Liver (tissue), 3 donors: ENCODE results near the gene VOPP1.
"Not testable (repeated sequence)": the region's sequence is repeated elsewhere in the genome, so short reads cannot be mapped to it uniquely, and the experiment has no call there.

Source experiments
- EGR1 ChIP-seq, 2 donors: IDR thresholded peaks; 2 replicates each; pipeline ENCODE4 v1.6.1; 2016 to 2018; ENCODE audit warnings: antibody characterized with exemption in 2 of 2, low read depth in 2 of 2
- FOXA1 ChIP-seq: IDR thresholded peaks from 2 replicates; pipeline ENCODE4 v1.6.1; 2016; ENCODE audit warnings: antibody characterized with exemption
- GABPA ChIP-seq, 2 donors: IDR thresholded peaks in 1 of 2; conservative IDR thresholded peaks in 1 of 2; 2 replicates each; pipeline ENCODE4 v1.6.1; 2016; ENCODE audit warnings: antibody characterized with exemption in 2 of 2, mild to moderate bottlenecking in 1 of 2, moderate library complexity in 1 of 2
- JUND ChIP-seq, 2 donors: IDR thresholded peaks; 2 replicates each; pipeline ENCODE4 v1.6.1; 2016; ENCODE audit warnings: antibody characterized with exemption in 2 of 2
- RAD21 ChIP-seq, 2 donors: IDR thresholded peaks; 2 replicates each; pipeline ENCODE4 v1.6.1; 2016; ENCODE audit warnings: antibody characterized with exemption in 2 of 2, mild to moderate bottlenecking in 2 of 2
- SP1 ChIP-seq: IDR thresholded peaks from 2 replicates; pipeline ENCODE4 v1.6.1; 2018; ENCODE audit warnings: antibody characterized with exemption, mild to moderate bottlenecking
- TAF1 ChIP-seq: conservative IDR thresholded peaks from 2 replicates; pipeline ENCODE4 v1.6.1; 2016; ENCODE audit warnings: antibody characterized with exemption, mild to moderate bottlenecking
- YY1 ChIP-seq: IDR thresholded peaks from 2 replicates; pipeline ENCODE4 v1.6.1; 2016; ENCODE audit warnings: antibody characterized with exemption, mild to moderate bottlenecking
- TF ChIP-seq, protein P1 (sequence below): fragments of 150-350 bp; IDR thresholded peaks from 2 replicates; pipeline ENCODE4 v1.5.1; 2017; ENCODE audit warnings: improper control_type of control experiment, low read depth, low read length; ENCODE audit not compliant: missing input control
- TF ChIP-seq, protein P2 (sequence below): IDR thresholded peaks from 2 replicates; pipeline ENCODE4 v1.6.1; 2016; ENCODE audit warnings: antibody characterized with exemption, mild to moderate bottlenecking
- TF ChIP-seq, protein P3 (sequence below): IDR thresholded peaks from 2 replicates; pipeline ENCODE4 v1.6.1; 2016; ENCODE audit warnings: antibody characterized with exemption
- TF ChIP-seq, protein P4 (sequence below): IDR thresholded peaks from 2 replicates; pipeline ENCODE4 v1.6.1; 2016; ENCODE audit warnings: antibody characterized with exemption
- donor health status: healthy.
- donor health status: healthy.

DNA sequence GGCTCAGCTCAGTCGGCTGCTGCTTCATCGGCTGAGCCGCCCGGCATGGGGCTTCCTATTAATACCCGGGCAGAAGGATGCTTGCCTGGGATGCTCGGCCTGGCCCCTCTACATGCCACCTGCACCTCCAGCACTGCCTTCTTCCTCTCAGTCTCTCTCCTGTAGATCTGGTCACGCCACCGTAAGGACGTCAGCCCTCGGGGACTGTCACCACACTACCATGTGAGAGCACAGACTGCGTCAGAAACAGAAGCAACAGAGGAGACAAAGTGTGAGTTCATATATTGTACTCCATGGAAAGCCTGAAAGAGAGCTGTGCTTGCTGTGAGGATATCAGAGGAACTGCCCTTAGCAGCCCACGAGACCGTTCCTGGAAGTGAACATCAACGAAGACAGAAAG is 99.9 kb downstream of the VOPP1 start:
- TF ChIP-seq RAD21 (IDR thresholded peaks at IDR 0.05); YY1; EGR1 (IDR thresholded peaks at IDR 0.05; ENCODE audit: low read depth in 2 of 2); GABPA (IDR thresholded peaks at IDR 0.05 in 1 of 2, conservative IDR thresholded peaks at IDR 0.05 in 1 of 2); TAF1; JUND (IDR thresholded peaks at IDR 0.05); SP1; FOXA1: not testable (repeated sequence)
- TF ChIP-seq, protein P1, sequence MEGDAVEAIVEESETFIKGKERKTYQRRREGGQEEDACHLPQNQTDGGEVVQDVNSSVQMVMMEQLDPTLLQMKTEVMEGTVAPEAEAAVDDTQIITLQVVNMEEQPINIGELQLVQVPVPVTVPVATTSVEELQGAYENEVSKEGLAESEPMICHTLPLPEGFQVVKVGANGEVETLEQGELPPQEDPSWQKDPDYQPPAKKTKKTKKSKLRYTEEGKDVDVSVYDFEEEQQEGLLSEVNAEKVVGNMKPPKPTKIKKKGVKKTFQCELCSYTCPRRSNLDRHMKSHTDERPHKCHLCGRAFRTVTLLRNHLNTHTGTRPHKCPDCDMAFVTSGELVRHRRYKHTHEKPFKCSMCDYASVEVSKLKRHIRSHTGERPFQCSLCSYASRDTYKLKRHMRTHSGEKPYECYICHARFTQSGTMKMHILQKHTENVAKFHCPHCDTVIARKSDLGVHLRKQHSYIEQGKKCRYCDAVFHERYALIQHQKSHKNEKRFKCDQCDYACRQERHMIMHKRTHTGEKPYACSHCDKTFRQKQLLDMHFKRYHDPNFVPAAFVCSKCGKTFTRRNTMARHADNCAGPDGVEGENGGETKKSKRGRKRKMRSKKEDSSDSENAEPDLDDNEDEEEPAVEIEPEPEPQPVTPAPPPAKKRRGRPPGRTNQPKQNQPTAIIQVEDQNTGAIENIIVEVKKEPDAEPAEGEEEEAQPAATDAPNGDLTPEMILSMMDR, result not testable (repeated sequence)
- TF ChIP-seq, protein P2, sequence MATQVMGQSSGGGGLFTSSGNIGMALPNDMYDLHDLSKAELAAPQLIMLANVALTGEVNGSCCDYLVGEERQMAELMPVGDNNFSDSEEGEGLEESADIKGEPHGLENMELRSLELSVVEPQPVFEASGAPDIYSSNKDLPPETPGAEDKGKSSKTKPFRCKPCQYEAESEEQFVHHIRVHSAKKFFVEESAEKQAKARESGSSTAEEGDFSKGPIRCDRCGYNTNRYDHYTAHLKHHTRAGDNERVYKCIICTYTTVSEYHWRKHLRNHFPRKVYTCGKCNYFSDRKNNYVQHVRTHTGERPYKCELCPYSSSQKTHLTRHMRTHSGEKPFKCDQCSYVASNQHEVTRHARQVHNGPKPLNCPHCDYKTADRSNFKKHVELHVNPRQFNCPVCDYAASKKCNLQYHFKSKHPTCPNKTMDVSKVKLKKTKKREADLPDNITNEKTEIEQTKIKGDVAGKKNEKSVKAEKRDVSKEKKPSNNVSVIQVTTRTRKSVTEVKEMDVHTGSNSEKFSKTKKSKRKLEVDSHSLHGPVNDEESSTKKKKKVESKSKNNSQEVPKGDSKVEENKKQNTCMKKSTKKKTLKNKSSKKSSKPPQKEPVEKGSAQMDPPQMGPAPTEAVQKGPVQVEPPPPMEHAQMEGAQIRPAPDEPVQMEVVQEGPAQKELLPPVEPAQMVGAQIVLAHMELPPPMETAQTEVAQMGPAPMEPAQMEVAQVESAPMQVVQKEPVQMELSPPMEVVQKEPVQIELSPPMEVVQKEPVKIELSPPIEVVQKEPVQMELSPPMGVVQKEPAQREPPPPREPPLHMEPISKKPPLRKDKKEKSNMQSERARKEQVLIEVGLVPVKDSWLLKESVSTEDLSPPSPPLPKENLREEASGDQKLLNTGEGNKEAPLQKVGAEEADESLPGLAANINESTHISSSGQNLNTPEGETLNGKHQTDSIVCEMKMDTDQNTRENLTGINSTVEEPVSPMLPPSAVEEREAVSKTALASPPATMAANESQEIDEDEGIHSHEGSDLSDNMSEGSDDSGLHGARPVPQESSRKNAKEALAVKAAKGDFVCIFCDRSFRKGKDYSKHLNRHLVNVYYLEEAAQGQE, result not testable (repeated sequence)
- TF ChIP-seq, protein P3, sequence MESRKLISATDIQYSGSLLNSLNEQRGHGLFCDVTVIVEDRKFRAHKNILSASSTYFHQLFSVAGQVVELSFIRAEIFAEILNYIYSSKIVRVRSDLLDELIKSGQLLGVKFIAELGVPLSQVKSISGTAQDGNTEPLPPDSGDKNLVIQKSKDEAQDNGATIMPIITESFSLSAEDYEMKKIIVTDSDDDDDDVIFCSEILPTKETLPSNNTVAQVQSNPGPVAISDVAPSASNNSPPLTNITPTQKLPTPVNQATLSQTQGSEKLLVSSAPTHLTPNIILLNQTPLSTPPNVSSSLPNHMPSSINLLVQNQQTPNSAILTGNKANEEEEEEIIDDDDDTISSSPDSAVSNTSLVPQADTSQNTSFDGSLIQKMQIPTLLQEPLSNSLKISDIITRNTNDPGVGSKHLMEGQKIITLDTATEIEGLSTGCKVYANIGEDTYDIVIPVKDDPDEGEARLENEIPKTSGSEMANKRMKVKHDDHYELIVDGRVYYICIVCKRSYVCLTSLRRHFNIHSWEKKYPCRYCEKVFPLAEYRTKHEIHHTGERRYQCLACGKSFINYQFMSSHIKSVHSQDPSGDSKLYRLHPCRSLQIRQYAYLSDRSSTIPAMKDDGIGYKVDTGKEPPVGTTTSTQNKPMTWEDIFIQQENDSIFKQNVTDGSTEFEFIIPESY, result not testable (repeated sequence)
- TF ChIP-seq, protein P4, sequence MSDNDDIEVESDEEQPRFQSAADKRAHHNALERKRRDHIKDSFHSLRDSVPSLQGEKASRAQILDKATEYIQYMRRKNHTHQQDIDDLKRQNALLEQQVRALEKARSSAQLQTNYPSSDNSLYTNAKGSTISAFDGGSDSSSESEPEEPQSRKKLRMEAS, result not testable (repeated sequence)
